ENCODE data around the gene MUC4.

The MUC4 gene

GRCh38 chr3:195701042-195701915 is 110.5 kb downstream of the MUC4 start:
- TF ChIP-seq, protein P1, sequence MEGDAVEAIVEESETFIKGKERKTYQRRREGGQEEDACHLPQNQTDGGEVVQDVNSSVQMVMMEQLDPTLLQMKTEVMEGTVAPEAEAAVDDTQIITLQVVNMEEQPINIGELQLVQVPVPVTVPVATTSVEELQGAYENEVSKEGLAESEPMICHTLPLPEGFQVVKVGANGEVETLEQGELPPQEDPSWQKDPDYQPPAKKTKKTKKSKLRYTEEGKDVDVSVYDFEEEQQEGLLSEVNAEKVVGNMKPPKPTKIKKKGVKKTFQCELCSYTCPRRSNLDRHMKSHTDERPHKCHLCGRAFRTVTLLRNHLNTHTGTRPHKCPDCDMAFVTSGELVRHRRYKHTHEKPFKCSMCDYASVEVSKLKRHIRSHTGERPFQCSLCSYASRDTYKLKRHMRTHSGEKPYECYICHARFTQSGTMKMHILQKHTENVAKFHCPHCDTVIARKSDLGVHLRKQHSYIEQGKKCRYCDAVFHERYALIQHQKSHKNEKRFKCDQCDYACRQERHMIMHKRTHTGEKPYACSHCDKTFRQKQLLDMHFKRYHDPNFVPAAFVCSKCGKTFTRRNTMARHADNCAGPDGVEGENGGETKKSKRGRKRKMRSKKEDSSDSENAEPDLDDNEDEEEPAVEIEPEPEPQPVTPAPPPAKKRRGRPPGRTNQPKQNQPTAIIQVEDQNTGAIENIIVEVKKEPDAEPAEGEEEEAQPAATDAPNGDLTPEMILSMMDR (IDR thresholded peaks at IDR 0.05; ENCODE audit: low read depth, low read length, missing control alignments): no peak
- no peak overlapping the region for H3K4me3 ChIP-seq (replicated peaks; ENCODE audit: low read depth, low read length)
- no peak for DNase-seq (ENCODE audit: extremely low read depth, low read depth)

GRCh38 chr3:195700319-195700718 is 111.4 kb downstream of the MUC4 start:
- DNase-seq (ENCODE audit: extremely low read depth, low read depth): no peak
- TF ChIP-seq, protein P1 (IDR thresholded peaks at IDR 0.05; ENCODE audit: low read depth, low read length, missing control alignments): no peak
- no peak overlapping the region for H3K4me3 ChIP-seq (replicated peaks; ENCODE audit: low read depth, low read length)

GRCh38 chr3:195699860-195700259 is 111.9 kb downstream of the MUC4 start:
- no peak for DNase-seq (ENCODE audit: extremely low read depth, low read depth)
- TF ChIP-seq, protein P1 (IDR thresholded peaks at IDR 0.05; ENCODE audit: low read depth, low read length, missing control alignments): no peak
- no peak overlapping the region for H3K4me3 ChIP-seq (replicated peaks; ENCODE audit: low read depth, low read length)

DNA sequence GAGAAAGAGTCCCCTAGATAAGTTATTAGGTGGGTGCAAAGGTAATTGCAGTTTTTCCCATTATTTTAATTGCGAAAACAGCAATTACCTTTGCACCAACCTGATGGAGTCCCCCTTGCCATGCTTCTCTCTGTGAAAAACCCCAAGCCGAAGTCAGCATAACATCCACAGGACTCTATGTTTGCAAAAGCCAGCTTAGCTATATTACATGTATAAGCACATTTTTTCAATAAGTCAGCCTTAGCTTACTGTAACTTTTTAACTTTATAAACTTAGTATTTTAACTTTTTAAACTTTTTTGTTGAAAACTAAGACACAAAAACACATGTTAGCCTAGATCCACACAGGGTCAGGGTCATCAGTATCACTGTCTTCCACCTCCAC is 112.3 kb downstream of the MUC4 start:
- TF ChIP-seq, protein P1 (IDR thresholded peaks at IDR 0.05; ENCODE audit: low read depth, low read length, missing control alignments): no peak
- no peak overlapping the region for H3K4me3 ChIP-seq (replicated peaks; ENCODE audit: low read depth, low read length)

GRCh38 chr3:195698647-195699387 is 112.9 kb downstream of the MUC4 start:
- TF ChIP-seq, protein P1 (IDR thresholded peaks at IDR 0.05; ENCODE audit: low read depth, low read length, missing control alignments): no peak
- no peak for DNase-seq (ENCODE audit: extremely low read depth, low read depth)
- H3K4me3 ChIP-seq (replicated peaks; ENCODE audit: low read depth, low read length): no peak overlapping the region

More for the DNA sequence above, 112.3 kb downstream of the MUC4 start:
- no peak for DNase-seq (ENCODE audit: extremely low read depth, low read depth)

DNA sequence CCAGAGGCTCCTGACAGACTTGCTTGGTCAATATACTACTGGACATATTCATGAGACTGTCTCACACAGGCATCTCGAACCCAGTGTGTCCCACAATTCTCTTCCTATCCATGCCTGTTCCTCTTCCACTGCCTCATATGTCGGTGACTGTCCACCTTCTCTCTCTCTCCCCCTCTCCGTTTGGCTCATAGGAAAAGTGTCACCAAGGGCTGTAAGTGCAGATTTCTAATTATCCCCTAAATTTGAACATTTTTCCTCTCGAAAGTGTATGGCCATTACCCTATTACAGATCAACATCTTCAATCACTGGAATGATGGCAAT is 113.4 kb downstream of the MUC4 start:
- TF ChIP-seq, protein P1 (IDR thresholded peaks at IDR 0.05; ENCODE audit: low read depth, low read length, missing control alignments): no peak

More for the DNA sequence above, 113.4 kb downstream of the MUC4 start:
- H3K4me3 ChIP-seq (replicated peaks; ENCODE audit: low read depth, low read length): no peak overlapping the region
- no peak for DNase-seq (ENCODE audit: extremely low read depth, low read depth)
